Activated CD8-positive, alpha-beta T cell treated with anti-CD3 and anti-CD28 coated beads for 36 hours (primary cell): ENCODE data around the gene HLF. TPM values are rescaled to one million over a fixed set of nuclear protein-coding genes. Genes with fewer than 3 reads are reported as not detected.

Experiments
- ATAC-seq: fragments of 200-7000 bp; cut with Tn5 transposase; one replicate; pipeline ENCODE4 v1.10.0; 2021; ENCODE audit warnings: mild to moderate bottlenecking, moderate library complexity
- CTCF ChIA-PET: fragments of 350-600 bp; sonication (Branson Sonifier 250); formaldehyde crosslinking; loops from one replicate; lab custom pipeline; 2021; ENCODE audit warnings: antibody characterized with exemption; lab: Charles Lee
- POLR2A ChIA-PET: fragments of 350-600 bp; sonication (Branson Sonifier 250); formaldehyde crosslinking; loops from one replicate; lab custom pipeline; 2021; ENCODE audit warnings: antibody characterized with exemption; lab: Charles Lee
- DNase-seq: peaks from one replicate; pipeline ENCODE4 v3.0.0-alpha.2; 2020
- H3K27ac Mint-ChIP-seq: one replicate; pipeline ENCODE4 v1.8.0; 2021; ENCODE audit warnings: mild to moderate bottlenecking, mixed read lengths
- H3K27me3 Mint-ChIP-seq: one replicate; pipeline ENCODE4 v1.8.0; 2021; ENCODE audit warnings: mixed read lengths
- H3K36me3 Mint-ChIP-seq: one replicate; pipeline ENCODE4 v1.8.0; 2021; ENCODE audit warnings: low read depth, mixed read lengths
- H3K4me1 Mint-ChIP-seq: one replicate; pipeline ENCODE4 v1.8.0; 2021; ENCODE audit warnings: low read depth, mixed read lengths
- H3K4me3 Mint-ChIP-seq: one replicate; pipeline ENCODE4 v1.8.0; 2021; ENCODE audit warnings: mild to moderate bottlenecking, moderate library complexity, mixed read lengths
- H3K9me3 Mint-ChIP-seq: one replicate; pipeline ENCODE4 v1.8.0; 2021; ENCODE audit warnings: mixed read lengths
- intact Hi-C: fragments of 100-400 bp; cut with micrococcal nuclease; formaldehyde crosslinking; loops from one replicate; pipeline ENCODE4 v1.10.0; 2022
- total RNA-seq, 2 experiments: library from RNA; stranded (reverse); gene quantifications; one replicate each; pipeline ENCODE4 v1.2.3, GENCODE V29; 2021
- TF ChIP-seq, protein P1 (sequence below): fragments of 200-600 bp; IDR thresholded peaks from one replicate; pipeline ENCODE4 v1.8.0; 2022; ENCODE audit warnings: antibody characterized with exemption, mild to moderate bottlenecking

HLF gene
- total RNA-seq, 2 experiments from 2014 or later: 0.25 to 0.72 TPM

- Mint-ChIP-seq H3K27ac (no peak overlapping the region), H3K9me3 (no peaks in the 10 kb centered on the region), H3K4me3 (no peak overlapping the region), H3K36me3 (no peaks in the 10 kb centered on the region), H3K4me1 (no peaks in the 10 kb centered on the region), H3K27me3 (no peaks in the 10 kb centered on the region)
- TF ChIP-seq, protein P1, sequence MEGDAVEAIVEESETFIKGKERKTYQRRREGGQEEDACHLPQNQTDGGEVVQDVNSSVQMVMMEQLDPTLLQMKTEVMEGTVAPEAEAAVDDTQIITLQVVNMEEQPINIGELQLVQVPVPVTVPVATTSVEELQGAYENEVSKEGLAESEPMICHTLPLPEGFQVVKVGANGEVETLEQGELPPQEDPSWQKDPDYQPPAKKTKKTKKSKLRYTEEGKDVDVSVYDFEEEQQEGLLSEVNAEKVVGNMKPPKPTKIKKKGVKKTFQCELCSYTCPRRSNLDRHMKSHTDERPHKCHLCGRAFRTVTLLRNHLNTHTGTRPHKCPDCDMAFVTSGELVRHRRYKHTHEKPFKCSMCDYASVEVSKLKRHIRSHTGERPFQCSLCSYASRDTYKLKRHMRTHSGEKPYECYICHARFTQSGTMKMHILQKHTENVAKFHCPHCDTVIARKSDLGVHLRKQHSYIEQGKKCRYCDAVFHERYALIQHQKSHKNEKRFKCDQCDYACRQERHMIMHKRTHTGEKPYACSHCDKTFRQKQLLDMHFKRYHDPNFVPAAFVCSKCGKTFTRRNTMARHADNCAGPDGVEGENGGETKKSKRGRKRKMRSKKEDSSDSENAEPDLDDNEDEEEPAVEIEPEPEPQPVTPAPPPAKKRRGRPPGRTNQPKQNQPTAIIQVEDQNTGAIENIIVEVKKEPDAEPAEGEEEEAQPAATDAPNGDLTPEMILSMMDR: no peak
- DNase-seq (no peak), ATAC-seq (no peak)
- ChIA-PET POLR2A (no interaction called here), CTCF (interaction anchor here (1.0 kb wide), 1 partner anchor 297 kb away, joined by 6 read pairs; no protein-coding TSS in a partner anchor)
- intact Hi-C loops: no loop called here
These were observed 25.2 kb downstream of the HLF start for GRCh38 chr17:55289978-55290377.

DNA sequence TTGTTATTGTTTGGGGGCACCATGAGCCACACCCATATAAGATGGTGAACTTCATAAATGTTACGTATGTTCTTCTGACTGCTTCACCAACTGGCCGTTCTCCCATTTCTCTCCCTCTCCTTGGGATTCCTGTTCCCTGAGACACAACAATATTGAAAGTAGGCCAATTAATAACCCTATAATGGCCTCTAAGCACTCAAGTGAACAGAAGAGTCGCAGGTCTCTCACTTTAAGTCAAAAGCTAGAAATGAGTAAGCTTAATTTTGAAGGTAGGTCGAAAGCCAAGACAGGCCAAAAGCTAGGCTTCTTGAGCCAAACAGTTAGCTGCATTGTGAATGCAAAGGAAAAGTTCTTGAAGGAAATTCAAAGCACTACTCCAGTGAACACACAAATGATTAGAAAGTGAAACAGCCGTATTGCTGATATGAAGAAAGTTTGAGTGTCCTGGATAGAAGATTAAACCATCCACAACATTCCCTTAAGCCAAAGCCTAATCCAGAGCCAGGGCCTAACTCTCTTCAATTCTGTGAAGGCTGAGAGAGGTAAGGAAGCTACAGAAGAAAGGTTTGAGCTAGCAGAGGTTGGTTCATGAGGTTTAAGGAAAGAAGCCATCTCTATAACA, 25.8 kb downstream of the HLF start:
- Mint-ChIP-seq H3K27me3 (no peaks in the 10 kb centered on the region), H3K27ac (no peak overlapping the region), H3K4me1 (no peaks in the 10 kb centered on the region), H3K4me3 (no peak overlapping the region), H3K36me3 (no peaks in the 10 kb centered on the region), H3K9me3 (no peaks in the 10 kb centered on the region)
- TF ChIP-seq, protein P1: no peak
- no peak for ATAC-seq
- no peak for DNase-seq
- intact Hi-C loops: no loop called here
- ChIA-PET POLR2A (no interaction called here), CTCF (interaction anchor here (1.0 kb wide), 1 partner anchor 297 kb away, joined by 6 read pairs; no protein-coding TSS in a partner anchor)

DNA sequence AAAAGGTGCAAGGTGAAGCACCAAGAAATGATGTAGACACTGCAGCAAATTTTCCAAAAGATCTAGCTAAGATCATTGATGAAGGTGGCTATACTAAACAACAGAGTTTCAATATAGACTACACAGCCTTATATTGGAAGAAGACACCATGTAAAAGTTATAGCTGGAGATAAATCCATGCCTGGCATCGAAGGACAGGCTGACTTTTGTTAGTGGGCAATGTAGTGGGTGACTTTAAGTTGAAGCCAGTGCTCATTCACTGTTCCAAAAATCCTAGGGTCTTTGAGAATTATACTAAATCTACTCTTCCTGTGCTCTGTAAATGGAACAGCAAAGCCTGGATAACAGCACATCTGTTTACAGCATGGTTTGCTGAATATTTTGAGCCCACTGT, 26.4 kb downstream of the HLF start:
- no peaks in the 10 kb centered on the region for H3K36me3 Mint-ChIP-seq
- no peaks in the 10 kb centered on the region for H3K27me3 Mint-ChIP-seq
- CTCF ChIA-PET: interaction anchor here (1.0 kb wide), 1 partner anchor 298 kb away, joined by 6 read pairs; no protein-coding TSS in a partner anchor
- no peak for DNase-seq
- no peak overlapping the region for H3K27ac Mint-ChIP-seq
- no peak overlapping the region for H3K4me3 Mint-ChIP-seq
- POLR2A ChIA-PET: no interaction called here
- no peak for ATAC-seq
- TF ChIP-seq, protein P1: no peak
- no peaks in the 10 kb centered on the region for H3K4me1 Mint-ChIP-seq
- H3K9me3 Mint-ChIP-seq: no peaks in the 10 kb centered on the region
- intact Hi-C loops: no loop called here

DNA sequence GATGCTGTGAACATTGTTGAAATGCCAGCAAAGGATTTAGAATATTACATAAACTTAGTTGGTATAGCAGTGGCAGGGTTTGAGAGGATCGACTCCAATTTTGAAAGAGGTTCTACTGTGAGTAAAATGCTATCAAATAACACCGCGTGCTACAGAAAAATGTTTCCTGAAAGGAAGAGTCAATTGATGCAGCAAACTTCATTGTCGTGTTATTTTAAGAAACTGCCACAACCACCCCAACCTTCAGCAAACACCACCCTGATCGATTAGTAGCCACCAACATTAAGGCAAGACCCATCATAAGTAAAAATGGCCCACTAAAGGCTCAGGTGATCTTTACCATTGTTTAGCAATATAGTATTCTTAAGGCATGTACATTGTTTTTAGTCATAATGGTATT, 27.3 kb downstream of the HLF start:
- Mint-ChIP-seq H3K27me3 (no peaks in the 10 kb centered on the region), H3K9me3 (no peaks in the 10 kb centered on the region), H3K27ac (no peak overlapping the region), H3K4me3 (no peak overlapping the region), H3K4me1 (no peaks in the 10 kb centered on the region), H3K36me3 (no peaks in the 10 kb centered on the region)
- intact Hi-C loops: no loop called here
- ChIA-PET POLR2A (no interaction called here), CTCF (no interaction called here)
- TF ChIP-seq, protein P1: no peak
- ATAC-seq: no peak
- no peak for DNase-seq

DNA sequence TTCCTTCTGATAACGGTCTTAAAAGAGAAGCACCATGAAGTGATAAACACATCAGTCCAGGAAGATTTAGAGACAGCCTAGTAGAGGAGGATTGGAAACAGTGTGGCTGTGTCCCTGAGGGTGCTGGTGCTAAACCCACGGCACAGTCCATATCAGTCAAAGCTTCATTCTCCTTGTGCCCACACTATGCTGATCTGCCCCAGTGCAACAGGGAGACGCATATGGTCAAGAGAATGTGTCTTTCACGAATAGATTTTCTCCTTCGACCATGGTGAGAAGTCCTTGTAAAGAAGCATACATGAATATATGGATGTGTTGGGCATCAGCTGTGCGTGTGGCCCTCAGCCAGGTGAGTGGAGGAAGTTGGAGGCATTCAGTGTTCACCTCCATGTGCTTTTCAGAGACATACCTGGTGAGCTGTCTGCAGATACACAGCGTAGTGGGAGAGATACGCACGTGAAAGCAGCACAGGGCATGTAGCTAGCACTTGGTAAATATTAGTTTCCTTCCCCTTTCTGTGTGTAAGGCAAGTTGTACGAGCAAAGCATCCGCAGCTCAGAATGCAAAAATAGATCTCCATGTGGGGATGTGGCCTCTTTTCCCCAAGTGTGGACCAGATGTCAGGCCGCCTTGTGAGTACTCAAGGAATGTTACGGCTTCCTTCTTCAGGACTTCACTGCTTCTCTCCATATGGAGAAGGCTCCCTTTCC, 29.4 kb downstream of the HLF start:
- DNase-seq (no peak), ATAC-seq (no peak)
- Mint-ChIP-seq H3K4me3 (no peak overlapping the region), H3K9me3 (no peaks in the 10 kb centered on the region), H3K4me1 (no peaks in the 10 kb centered on the region), H3K27ac (no peak overlapping the region), H3K27me3 (no peaks in the 10 kb centered on the region), H3K36me3 (no peaks in the 10 kb centered on the region)
- TF ChIP-seq, protein P1: no peak
- ChIA-PET CTCF (interaction anchor here (1.0 to 2.6 kb wide), 6 partner anchors 9 to 301 kb away, joined by 3 to 20 read pairs (median 4); no protein-coding TSS in a partner anchor), POLR2A (no interaction called here)
- intact Hi-C loops: loop anchor here (2.0 kb wide), 1 partner anchor 301 kb away; no protein-coding TSS in a partner anchor
